RWPE2 (cell line): ENCODE results near the gene OAF.

Source experiments
- ATAC-seq: fragments of 200-7000 bp; cut with Tn5 transposase; 3 replicates; pipeline ENCODE4 v1.9.1; 2021; ENCODE audit warnings: low read depth
- DNase-seq: peaks from one replicate; pipeline ENCODE4 v3.0.0-alpha.2; 2020; ENCODE audit warnings: low spot score
- H3K27ac ChIP-seq: fragments of 450-650 bp; 2 replicates; pipeline ENCODE4 v1.5.1; 2017; ENCODE audit warnings: mild to moderate bottlenecking; ENCODE audit not compliant: poor library complexity, severe bottlenecking
- H3K27me3 ChIP-seq: fragments of 250-450 bp; sonication (Bioruptor Pico); 2 replicates; pipeline ENCODE4 v1.5.1; 2021; ENCODE audit warnings: mild to moderate bottlenecking, moderate library complexity; ENCODE audit not compliant: insufficient read depth, poor library complexity, severe bottlenecking
- H3K36me3 ChIP-seq: fragments of 250-450 bp; sonication (Bioruptor Pico); 2 replicates; pipeline ENCODE4 v1.5.1; 2020; ENCODE audit warnings: low read depth, mild to moderate bottlenecking, moderate library complexity
- H3K4me1 ChIP-seq: fragments of 250-450 bp; sonication (Bioruptor Pico); 2 replicates; pipeline ENCODE4 v1.5.1; 2021; ENCODE audit warnings: mild to moderate bottlenecking, moderate library complexity; ENCODE audit not compliant: insufficient read depth, poor library complexity, severe bottlenecking
- H3K4me3 ChIP-seq: fragments of 250-450 bp; sonication (Bioruptor Pico); 2 replicates; pipeline ENCODE4 v1.5.1; 2021; ENCODE audit warnings: mild to moderate bottlenecking, moderate library complexity; ENCODE audit not compliant: severe bottlenecking
- H3K9me3 ChIP-seq: fragments of 250-450 bp; sonication (Bioruptor Pico); 2 replicates; pipeline ENCODE4 v1.5.1; 2021; ENCODE audit warnings: mild to moderate bottlenecking, moderate library complexity; ENCODE audit not compliant: severe bottlenecking
- TF ChIP-seq, protein P1 (sequence below): fragments of 450-650 bp; IDR thresholded peaks from one replicate; pipeline ENCODE4 v1.5.1; 2017; ENCODE audit warnings: mild to moderate bottlenecking, moderate library complexity; ENCODE audit not compliant: poor library complexity, severe bottlenecking

OAF gene

DNA sequence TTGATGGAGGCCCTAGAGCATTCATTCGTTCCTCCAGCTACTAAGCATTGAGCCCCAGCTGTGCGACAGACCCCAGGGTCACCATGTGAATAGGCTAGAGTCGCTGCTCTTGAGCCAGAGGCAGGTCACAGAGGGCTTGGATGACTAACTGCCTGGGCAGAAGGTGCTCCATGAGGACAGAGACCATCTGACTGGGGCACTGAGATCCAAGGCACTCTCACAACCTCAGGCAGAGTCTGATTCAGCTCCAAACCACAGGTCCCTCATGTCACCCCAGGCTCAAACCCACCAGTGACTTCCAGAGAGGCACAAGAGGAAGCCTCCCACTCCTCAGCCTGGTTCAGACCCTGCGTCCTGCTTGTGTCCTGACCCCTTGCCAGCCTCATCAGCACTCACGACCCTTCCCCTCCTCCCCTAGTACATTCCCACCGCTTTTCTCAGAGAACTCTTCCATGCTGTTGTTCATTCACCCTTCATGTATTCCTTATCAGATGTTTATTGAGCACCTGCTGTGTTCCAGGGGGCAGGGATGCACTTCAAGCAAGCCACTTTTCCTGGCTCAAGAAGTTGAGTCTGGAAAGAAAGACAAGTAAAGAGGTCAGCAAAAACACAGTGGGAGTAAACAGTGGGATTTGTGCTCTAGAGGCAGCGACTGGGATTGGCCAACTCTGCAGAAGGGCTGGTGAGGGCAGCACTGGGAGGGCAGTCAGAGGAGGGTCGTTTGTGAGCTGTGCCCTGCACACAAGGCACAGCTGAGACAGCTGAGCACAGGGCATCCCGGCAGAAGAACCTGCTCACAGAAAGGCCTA, 9.3 kb downstream of the OAF start:
- H3K4me3 ChIP-seq = no peak overlapping the region
- H3K9me3 ChIP-seq = no peaks in the 10 kb centered on the region
- H3K36me3 ChIP-seq = no peaks in the 10 kb centered on the region
- H3K27me3 ChIP-seq = no peaks in the 10 kb centered on the region
- no peaks in the 10 kb centered on the region for H3K4me1 ChIP-seq
- ATAC-seq (no peak), DNase-seq (no peak)
- TF ChIP-seq, protein P1, sequence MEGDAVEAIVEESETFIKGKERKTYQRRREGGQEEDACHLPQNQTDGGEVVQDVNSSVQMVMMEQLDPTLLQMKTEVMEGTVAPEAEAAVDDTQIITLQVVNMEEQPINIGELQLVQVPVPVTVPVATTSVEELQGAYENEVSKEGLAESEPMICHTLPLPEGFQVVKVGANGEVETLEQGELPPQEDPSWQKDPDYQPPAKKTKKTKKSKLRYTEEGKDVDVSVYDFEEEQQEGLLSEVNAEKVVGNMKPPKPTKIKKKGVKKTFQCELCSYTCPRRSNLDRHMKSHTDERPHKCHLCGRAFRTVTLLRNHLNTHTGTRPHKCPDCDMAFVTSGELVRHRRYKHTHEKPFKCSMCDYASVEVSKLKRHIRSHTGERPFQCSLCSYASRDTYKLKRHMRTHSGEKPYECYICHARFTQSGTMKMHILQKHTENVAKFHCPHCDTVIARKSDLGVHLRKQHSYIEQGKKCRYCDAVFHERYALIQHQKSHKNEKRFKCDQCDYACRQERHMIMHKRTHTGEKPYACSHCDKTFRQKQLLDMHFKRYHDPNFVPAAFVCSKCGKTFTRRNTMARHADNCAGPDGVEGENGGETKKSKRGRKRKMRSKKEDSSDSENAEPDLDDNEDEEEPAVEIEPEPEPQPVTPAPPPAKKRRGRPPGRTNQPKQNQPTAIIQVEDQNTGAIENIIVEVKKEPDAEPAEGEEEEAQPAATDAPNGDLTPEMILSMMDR = no peak
- no peak overlapping the region for H3K27ac ChIP-seq

DNA sequence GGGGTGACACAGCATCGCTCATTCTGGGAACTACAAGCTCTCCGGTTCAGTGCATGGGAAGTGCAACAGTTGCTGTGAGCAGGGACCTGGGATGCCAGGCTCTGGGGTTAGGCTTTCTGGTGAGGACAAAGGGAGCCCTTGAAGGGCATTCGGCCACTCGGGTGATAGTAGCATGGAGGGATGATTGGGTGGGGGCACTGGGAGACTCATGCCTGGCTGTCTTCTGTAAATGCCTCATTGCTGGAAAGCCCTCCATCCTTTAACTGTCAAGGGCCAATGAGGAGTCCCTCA, 9.9 kb downstream of the OAF start:
- Histone ChIP-seq H3K27me3 (no peaks in the 10 kb centered on the region), H3K4me1 (no peaks in the 10 kb centered on the region), H3K27ac (no peak overlapping the region), H3K4me3 (no peak overlapping the region), H3K36me3 (no peaks in the 10 kb centered on the region), H3K9me3 (no peaks in the 10 kb centered on the region)
- ATAC-seq (no peak), DNase-seq (no peak)
- TF ChIP-seq, protein P1 = no peak

GRCh38 chr11:120221115-120221752, 10.4 kb downstream of the OAF start:
- no peaks in the 10 kb centered on the region for H3K4me1 ChIP-seq
- DNase-seq (no peak), ATAC-seq (no peak)
- TF ChIP-seq, protein P1 = no peak
- H3K4me3 ChIP-seq = no peak overlapping the region
- H3K27ac ChIP-seq = no peak overlapping the region
- no peaks in the 10 kb centered on the region for H3K27me3 ChIP-seq
- H3K9me3 ChIP-seq = no peaks in the 10 kb centered on the region
- no peaks in the 10 kb centered on the region for H3K36me3 ChIP-seq

GRCh38 chr11:120222916-120223315, 12.1 kb downstream of the OAF start:
- no peaks in the 10 kb centered on the region for H3K9me3 ChIP-seq
- DNase-seq = no peak
- no peaks in the 10 kb centered on the region for H3K27me3 ChIP-seq
- H3K4me3 ChIP-seq = no peak overlapping the region
- H3K27ac ChIP-seq = no peak overlapping the region
- no peaks in the 10 kb centered on the region for H3K36me3 ChIP-seq
- no peak for ATAC-seq
- H3K4me1 ChIP-seq = no peaks in the 10 kb centered on the region
- TF ChIP-seq, protein P1 = no peak

- no peaks in the 10 kb centered on the region for H3K36me3 ChIP-seq
- DNase-seq (no peak), ATAC-seq (no peak)
- no peak overlapping the region for H3K27ac ChIP-seq
- H3K27me3 ChIP-seq = no peaks in the 10 kb centered on the region
- H3K4me1 ChIP-seq = no peaks in the 10 kb centered on the region
- TF ChIP-seq, protein P1 = no peak
- H3K9me3 ChIP-seq = no peaks in the 10 kb centered on the region
- no peak overlapping the region for H3K4me3 ChIP-seq
These were observed 13.0 kb downstream of the OAF start for GRCh38 chr11:120223793-120224192.
